Peyer's patch (tissue), 4 donors: ENCODE results near the gene KLHL25.

ENCODE experiments used
- POLR2A ChIP-seq, 2 donors: fragments of 450-650 bp; IDR thresholded peaks; one replicate each; pipeline ENCODE4 v1.5.1; 2017; ENCODE audit warnings: antibody characterized with exemption in 2 of 2, mild to moderate bottlenecking in 2 of 2, moderate library complexity in 2 of 2
- TF ChIP-seq, protein P1 (sequence below), 6 experiments: fragments of 450-650 bp in 4 of 6; fragments of 200-600 bp in 2 of 6; sonication (generic) in 1 of 6; IDR thresholded peaks; one replicate each; pipeline ENCODE4 v1.5.1; 2017 to 2019; ENCODE audit warnings: antibody characterized with exemption in 6 of 6, mild to moderate bottlenecking in 3 of 6, moderate library complexity in 1 of 6

DNA sequence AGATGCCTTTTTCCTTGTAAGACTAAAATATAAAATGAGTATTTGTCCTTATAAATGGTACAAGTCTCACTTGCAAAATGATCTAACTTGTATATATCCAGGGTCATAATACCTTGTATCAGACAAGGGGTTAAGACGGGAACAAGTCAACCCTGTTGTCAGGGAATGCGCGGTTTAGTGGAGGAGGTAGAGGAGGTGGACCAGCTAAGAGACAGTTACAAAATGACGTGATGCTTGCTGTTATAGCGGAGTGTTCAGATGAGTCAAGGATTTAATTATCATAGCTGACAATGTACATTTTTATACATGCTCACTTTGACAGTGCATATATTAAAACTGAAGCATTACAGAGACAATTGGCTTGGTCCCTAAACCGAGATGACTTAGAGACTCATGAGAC, 26.8 kb upstream of the KLHL25 start:
- TF ChIP-seq, protein P1, sequence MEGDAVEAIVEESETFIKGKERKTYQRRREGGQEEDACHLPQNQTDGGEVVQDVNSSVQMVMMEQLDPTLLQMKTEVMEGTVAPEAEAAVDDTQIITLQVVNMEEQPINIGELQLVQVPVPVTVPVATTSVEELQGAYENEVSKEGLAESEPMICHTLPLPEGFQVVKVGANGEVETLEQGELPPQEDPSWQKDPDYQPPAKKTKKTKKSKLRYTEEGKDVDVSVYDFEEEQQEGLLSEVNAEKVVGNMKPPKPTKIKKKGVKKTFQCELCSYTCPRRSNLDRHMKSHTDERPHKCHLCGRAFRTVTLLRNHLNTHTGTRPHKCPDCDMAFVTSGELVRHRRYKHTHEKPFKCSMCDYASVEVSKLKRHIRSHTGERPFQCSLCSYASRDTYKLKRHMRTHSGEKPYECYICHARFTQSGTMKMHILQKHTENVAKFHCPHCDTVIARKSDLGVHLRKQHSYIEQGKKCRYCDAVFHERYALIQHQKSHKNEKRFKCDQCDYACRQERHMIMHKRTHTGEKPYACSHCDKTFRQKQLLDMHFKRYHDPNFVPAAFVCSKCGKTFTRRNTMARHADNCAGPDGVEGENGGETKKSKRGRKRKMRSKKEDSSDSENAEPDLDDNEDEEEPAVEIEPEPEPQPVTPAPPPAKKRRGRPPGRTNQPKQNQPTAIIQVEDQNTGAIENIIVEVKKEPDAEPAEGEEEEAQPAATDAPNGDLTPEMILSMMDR (IDR thresholded peaks at IDR 0.05), result no peak
- no peak for TF ChIP-seq POLR2A (IDR thresholded peaks at IDR 0.05)
